IPS-15b (cell line): ENCODE data around the gene HM13.

Experiments used
- H3K27me3 ChIP-seq: one replicate; pipeline ENCODE4 v1.6.1; 2013; ENCODE audit warnings: low read length; ENCODE audit not compliant: control insufficient read depth, insufficient read depth
- H3K36me3 ChIP-seq: one replicate; pipeline ENCODE4 v1.6.1; 2013; ENCODE audit warnings: low read length; ENCODE audit not compliant: control insufficient read depth, insufficient read depth
- H3K4me1 ChIP-seq: one replicate; pipeline ENCODE4 v1.6.1; 2013; ENCODE audit warnings: mild to moderate bottlenecking, low read length; ENCODE audit not compliant: control insufficient read depth, insufficient read depth
- H3K4me3 ChIP-seq: one replicate; pipeline ENCODE4 v1.5.1; 2013; ENCODE audit warnings: low read depth, low read length
- H3K9ac ChIP-seq: one replicate; pipeline ENCODE4 v1.6.1; 2013; ENCODE audit warnings: low read depth, mild to moderate bottlenecking, low read length
- H3K9me3 ChIP-seq: one replicate; pipeline ENCODE4 v1.6.1; 2013; ENCODE audit warnings: mild to moderate bottlenecking, low read length; ENCODE audit not compliant: control insufficient read depth, insufficient read depth

The HM13 gene

DNA sequence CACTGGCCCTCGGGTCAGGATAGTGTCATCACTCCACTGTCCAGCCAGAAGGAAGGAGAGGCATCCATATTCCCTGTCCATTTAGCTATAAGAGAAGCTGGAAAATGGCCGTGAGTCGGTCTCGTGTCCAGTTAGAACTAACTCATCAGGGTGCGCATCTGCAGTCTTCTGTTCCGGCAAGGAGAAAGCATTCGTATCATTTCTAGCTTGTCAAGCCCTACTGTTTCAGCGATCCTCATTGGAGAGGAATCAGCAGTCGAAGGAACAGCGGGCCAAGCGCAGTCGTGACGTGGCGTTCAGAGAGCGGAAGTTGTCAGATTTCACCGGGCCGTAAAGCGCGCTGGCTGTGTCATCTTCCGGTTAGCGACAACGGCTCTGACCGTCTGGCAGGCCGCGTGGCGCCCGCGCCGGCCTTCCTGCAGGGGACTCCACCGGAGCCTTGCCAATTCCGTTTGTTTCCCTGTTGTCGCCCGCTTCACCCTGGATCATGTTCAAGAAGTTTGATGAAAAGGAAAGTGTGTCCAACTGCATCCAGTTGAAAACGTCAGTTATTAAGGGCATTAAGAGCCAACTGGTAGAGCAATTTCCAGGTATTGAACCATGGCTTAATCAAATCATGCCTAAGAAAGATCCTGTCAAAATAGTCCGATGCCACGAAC is 32.9 kb downstream of the HM13 start:
- no peaks in the 10 kb centered on the region for H3K27me3 ChIP-seq
- peaks cover 37% of the 10 kb centered on the region for H3K36me3 ChIP-seq
- H3K4me3 ChIP-seq: peak overlapping the region; percentile 90
- H3K4me1 ChIP-seq: no peaks in the 10 kb centered on the region
- no peaks in the 10 kb centered on the region for H3K9me3 ChIP-seq
- H3K9ac ChIP-seq: peak overlapping the region; percentile 96

DNA sequence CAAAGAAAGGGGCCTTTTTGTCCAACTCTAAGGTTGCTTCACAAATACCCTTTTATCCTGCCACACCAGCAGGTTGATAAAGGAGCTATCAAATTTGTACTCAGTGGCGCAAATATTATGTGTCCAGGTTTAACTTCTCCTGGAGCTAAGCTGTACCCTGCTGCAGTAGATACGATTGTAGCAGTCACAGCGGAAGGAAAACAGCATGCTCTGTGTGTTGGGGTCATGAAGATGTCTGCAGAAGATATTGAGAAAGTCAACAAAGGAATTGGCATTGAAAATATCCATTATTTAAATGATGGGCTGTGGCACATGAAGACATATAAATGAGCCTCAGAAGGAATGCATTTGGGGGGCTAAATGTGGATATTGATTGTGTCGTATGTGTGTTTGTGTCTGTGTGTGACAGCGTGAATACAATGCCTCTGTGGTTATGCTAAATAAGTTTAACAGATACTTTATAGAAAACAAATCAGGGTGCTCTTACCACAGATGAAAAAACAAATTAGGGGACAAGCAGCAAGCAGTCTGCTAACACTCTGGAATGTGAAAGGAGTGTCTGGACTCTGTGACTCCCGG is 33.6 kb downstream of the HM13 start:
- Histone ChIP-seq H3K9ac (peak overlapping the region; percentile 89), H3K4me3 (peak overlapping the region; percentile 90), H3K27me3 (no peaks in the 10 kb centered on the region), H3K36me3 (peaks cover 37% of the 10 kb centered on the region), H3K4me1 (no peaks in the 10 kb centered on the region), H3K9me3 (no peaks in the 10 kb centered on the region)

DNA sequence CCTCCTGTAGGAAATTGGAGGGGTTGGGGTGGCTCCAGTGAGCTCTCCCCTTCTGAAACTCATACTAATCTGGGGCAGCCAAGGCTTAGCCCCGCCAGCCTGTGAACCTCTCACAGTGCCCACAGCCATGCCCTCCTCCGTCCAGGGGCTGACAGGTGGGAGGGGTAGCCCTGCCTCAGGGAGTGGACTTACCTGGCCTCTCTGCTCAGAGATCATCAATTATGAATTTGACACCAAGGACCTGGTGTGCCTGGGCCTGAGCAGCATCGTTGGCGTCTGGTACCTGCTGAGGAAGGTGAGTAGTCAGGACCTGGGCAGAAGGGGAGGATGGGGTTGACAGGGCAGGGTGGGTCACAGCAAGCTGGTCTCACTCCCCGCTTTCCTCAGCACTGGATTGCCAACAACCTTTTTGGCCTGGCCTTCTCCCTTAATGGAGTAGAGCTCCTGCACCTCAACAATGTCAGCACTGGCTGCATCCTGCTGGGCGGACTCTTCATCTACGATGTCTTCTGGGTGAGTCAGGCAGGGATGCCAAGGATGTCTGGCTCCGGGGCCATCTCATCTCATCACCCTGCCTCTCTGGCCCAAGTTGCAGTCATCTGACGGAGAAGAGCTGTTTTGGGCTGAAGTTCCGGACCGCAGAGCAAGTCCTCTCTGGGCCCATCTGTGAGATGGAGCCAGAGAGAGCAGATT is 34.7 kb downstream of the HM13 start:
- no peaks in the 10 kb centered on the region for H3K27me3 ChIP-seq
- H3K4me3 ChIP-seq: no peak overlapping the region
- H3K4me1 ChIP-seq: no peaks in the 10 kb centered on the region
- no peak overlapping the region for H3K9ac ChIP-seq
- H3K36me3 ChIP-seq: peaks cover 41% of the 10 kb centered on the region
- H3K9me3 ChIP-seq: no peaks in the 10 kb centered on the region

DNA sequence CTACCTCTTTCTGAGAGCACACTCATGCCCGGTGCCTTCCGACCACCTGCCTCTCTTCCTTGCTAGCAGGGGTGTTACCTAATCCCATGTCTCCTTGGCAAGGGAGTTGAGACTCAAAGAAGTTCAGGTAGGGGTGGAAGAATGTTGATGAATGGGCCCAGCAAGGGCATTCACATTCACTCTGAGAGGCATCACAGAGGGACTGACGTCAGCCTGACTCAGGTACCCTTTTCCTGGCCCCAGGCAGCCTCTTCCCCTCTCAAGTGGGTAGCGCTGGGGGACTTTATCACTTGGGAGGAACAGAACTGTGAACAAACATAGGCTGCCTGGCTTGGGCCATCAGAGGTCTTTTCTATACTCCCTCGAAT is 35.3 kb downstream of the HM13 start:
- H3K9me3 ChIP-seq: no peaks in the 10 kb centered on the region
- H3K36me3 ChIP-seq: peaks cover 41% of the 10 kb centered on the region
- no peak overlapping the region for H3K9ac ChIP-seq
- no peaks in the 10 kb centered on the region for H3K4me1 ChIP-seq
- no peaks in the 10 kb centered on the region for H3K27me3 ChIP-seq
- H3K4me3 ChIP-seq: no peak overlapping the region

DNA sequence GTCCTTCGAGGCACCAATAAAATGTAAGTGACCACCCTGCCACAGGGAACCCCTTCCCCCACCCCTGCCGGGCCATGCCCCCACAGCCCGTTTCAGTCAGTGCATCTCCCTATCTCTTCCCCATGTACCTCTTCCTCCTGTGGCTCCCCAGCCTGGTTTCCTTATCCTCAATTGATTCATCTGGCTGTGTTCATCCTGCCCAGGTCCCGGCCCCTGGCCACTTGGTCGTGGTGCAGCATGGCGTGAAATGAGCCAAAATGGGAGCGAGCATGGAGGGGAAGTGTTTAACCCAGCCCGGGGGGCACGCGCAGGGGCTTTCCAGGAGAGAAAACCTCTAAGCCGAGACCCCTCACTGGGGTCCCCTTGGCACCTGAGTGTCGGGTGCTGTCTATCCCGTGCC is 35.9 kb downstream of the HM13 start:
- H3K4me1 ChIP-seq: no peaks in the 10 kb centered on the region
- no peaks in the 10 kb centered on the region for H3K9me3 ChIP-seq
- no peak overlapping the region for H3K4me3 ChIP-seq
- H3K9ac ChIP-seq: no peak overlapping the region
- peaks cover 45% of the 10 kb centered on the region for H3K36me3 ChIP-seq
- no peaks in the 10 kb centered on the region for H3K27me3 ChIP-seq

DNA sequence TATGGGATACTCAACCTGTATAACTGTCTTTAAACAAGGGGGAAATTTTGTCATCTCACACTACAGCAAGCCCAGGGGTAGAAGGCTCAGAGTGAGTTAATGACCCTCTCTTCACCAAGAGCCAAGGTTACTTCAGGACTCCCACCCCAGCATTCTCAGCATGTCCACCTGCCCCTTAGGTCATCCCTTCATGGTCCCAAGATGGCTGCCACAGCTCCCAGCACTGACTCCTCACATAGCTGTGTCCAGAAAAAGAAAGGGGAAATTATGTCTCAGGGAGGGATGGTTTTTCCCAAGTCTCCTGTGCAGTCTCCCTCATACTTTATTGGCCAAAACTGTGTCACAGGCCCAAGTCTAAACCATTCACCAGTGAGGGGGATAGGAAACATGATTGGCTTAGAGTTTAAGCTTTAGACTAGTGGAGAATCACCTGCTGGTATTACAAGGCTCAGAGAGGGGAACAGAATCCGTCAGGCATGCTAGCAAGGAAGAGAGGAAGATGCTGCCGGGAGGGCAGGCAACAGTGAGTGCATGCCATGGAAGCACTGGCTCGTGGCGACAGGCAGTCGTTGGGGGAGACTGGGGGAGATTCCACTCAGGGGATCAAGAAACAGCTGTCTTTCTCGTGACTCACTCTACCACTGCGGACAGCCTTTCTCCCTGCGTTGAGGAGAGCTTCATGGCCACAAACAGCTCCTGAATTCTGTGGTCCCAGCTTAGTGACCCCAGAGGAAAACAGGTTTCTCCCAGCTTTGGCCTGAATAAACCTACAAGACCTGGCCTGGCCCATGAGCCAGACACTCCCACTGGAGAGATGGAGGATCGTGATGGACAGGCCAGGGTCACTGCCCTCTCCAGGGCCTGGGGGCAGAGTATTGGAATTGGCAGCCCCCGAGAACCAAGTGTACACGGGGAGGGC is 37.2 kb downstream of the HM13 start:
- Histone ChIP-seq H3K9me3 (no peaks in the 10 kb centered on the region), H3K4me3 (no peak overlapping the region), H3K27me3 (no peaks in the 10 kb centered on the region), H3K36me3 (peaks cover 49% of the 10 kb centered on the region), H3K9ac (no peak overlapping the region), H3K4me1 (no peaks in the 10 kb centered on the region)

DNA sequence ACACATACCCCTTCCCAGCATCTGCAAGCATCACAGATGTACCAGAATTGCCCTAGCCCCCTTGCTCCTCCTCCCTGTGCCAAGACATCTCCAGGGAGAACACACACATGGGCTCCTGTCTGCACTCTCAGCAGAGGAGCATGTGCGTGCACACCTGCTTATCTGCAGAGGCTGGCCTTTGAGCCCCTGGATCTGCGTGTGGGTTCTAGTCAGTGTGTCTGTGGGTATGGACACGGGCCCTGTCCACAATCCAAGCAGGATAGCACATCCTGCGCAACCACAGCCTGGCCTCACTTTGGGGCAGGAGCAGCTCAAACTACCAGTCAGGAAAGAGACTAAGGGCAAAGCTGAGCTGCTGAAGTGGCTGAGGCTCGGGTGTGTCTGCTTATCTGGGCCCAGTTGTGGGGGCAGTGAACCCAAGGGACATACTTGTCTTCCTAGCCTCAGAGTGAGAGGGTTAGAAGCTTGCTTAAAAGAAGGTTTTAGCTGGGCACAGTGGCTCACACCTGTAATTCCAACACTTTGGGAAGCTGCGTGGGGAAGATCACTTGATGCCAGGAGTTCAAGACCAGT is 41.0 kb downstream of the HM13 start:
- peaks cover 37% of the 10 kb centered on the region for H3K36me3 ChIP-seq
- no peak overlapping the region for H3K9ac ChIP-seq

DNA sequence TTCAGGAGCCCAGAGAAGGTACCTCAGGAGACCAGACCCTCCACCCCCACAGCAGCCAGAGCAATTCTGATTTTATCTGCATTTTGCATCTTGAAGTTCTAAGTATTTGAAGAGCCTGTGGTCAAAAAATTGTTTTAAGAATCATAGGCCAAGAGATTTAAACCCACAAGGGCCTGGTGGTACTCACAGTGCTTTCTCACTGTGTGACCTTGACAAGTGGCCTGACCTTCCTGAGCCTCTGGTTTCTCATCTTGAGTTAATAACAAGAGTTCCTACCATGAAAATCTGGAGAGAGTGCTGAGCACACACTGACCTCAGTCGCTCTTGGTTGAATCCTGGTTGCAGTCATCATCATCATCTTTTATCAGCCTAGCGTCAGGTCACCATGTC is 45.5 kb downstream of the HM13 start:
- H3K27me3 ChIP-seq: no peaks in the 10 kb centered on the region
- no peaks in the 10 kb centered on the region for H3K4me1 ChIP-seq
- peaks cover 47% of the 10 kb centered on the region for H3K36me3 ChIP-seq
- H3K9ac ChIP-seq: no peak overlapping the region
- no peak overlapping the region for H3K4me3 ChIP-seq
- no peaks in the 10 kb centered on the region for H3K9me3 ChIP-seq

More for the DNA sequence above, 41.0 kb downstream of the HM13 start:
- Histone ChIP-seq H3K4me3 (no peak overlapping the region), H3K4me1 (no peaks in the 10 kb centered on the region), H3K27me3 (no peaks in the 10 kb centered on the region), H3K9me3 (no peaks in the 10 kb centered on the region)

DNA sequence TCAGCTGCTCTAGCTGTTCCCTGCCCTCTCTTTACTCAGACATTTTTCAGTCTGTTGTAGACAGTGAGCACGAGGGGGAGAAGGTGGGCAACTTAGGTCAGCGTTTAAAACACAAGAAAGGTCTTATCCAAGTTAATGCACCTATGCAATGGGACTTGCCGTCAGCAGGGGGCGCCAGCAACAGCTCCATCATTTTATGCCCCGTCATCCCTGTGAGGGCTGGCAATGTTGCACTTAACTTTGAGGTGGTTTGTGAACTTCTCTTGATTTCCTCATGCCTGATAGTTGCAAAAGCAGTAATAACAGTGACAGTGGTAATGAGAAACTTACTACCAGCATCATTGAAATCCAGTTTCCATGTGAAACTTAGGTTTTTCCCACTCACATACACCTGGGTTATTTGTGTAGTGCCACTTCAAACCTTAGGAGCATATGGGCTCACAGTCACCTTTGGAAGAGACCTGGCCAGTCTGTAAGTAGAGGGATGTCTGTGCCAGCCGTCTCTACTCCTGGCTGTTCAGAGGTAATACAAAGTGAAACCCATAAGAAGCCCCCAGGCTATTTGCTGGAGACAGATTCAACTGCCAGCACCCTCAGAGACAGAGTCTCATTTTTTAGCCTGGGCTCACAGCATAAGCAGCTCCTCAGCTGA is 46.0 kb downstream of the HM13 start:
- Histone ChIP-seq H3K9me3 (no peaks in the 10 kb centered on the region), H3K27me3 (no peaks in the 10 kb centered on the region), H3K4me1 (no peaks in the 10 kb centered on the region), H3K4me3 (no peak overlapping the region), H3K9ac (no peak overlapping the region), H3K36me3 (peaks cover 42% of the 10 kb centered on the region)

DNA sequence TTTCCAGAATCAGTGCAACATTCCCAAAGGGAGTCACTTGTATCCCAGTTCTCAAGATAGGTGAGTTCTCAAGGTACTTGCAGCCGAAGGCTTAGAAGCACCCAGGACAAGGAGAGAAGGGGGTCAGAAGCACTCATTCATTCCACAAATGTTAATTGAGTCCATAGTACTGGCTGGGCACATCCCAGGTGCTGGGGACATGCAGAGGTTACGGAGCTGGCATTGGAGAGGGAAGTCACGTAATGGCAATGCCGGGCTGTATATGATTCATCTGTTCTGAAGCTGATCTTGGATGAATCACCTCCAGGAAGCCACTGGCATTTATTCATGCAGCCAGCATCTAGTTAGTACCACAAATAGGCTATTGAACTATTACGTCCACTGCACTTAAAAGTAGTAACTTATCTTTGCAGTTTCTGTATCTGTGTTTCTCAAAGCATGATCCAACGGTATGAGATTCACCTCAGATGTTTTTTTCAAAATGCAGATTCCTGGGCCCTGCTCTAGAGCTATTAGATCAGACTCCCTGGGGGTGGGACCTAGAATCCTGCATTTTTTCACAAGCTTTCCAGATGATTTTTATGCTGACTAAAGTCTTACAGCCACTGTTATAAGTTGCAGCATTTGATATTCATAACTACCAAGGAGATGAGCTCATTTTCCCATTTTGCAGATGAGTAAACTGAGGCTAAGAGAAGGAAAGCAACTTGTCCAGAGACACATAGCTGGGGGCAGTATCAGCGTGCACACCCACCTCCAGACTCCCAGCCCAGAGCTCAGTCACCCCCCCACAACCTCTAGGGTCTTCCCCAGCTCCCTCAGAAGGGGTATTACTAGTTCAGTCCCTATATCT is 46.7 kb downstream of the HM13 start:
- no peaks in the 10 kb centered on the region for H3K4me1 ChIP-seq
- no peak overlapping the region for H3K9ac ChIP-seq
- no peak overlapping the region for H3K4me3 ChIP-seq
- peaks cover 39% of the 10 kb centered on the region for H3K36me3 ChIP-seq
- no peaks in the 10 kb centered on the region for H3K9me3 ChIP-seq
- no peaks in the 10 kb centered on the region for H3K27me3 ChIP-seq
